WTC11 (cell line): ENCODE measurements around the gene DPYSL3. TPM values are rescaled to one million over a fixed set of nuclear protein-coding genes. Genes with fewer than 3 reads are reported as not detected.

Experiments used
- ATAC-seq: fragments of 200-7000 bp; cut with Tn5 transposase; 2 replicates; pipeline ENCODE4 v1.10.0; 2021; ENCODE audit warnings: mild to moderate bottlenecking, moderate library complexity
- CTCF ChIA-PET: fragments of 300-600 bp; sonication (Branson Sonifier 250); formaldehyde crosslinking; loops from one replicate; lab custom pipeline; 2021; ENCODE audit warnings: antibody characterized with exemption; lab: Charles Lee
- POLR2A ChIA-PET: fragments of 350-600 bp; sonication (Branson Sonifier 250); formaldehyde crosslinking; loops from one replicate; lab custom pipeline; 2021; ENCODE audit warnings: antibody characterized with exemption; lab: Charles Lee
- DNase-seq: peaks from one replicate; pipeline ENCODE4 v3.0.0; 2021; ENCODE audit warnings: low spot score
- H3K27ac Mint-ChIP-seq: 2 replicates; pipeline ENCODE4 v1.8.0; 2021; ENCODE audit warnings: mixed read lengths
- H3K27me3 Mint-ChIP-seq: 2 replicates; pipeline ENCODE4 v1.8.0; 2021; ENCODE audit warnings: low read depth, mild to moderate bottlenecking, moderate library complexity, mixed read lengths
- H3K36me3 Mint-ChIP-seq: 2 replicates; pipeline ENCODE4 v1.8.0; 2021; ENCODE audit warnings: mixed read lengths
- H3K4me1 Mint-ChIP-seq: 2 replicates; pipeline ENCODE4 v1.8.0; 2022; ENCODE audit warnings: mixed read lengths
- H3K4me3 Mint-ChIP-seq: 2 replicates; pipeline ENCODE4 v1.8.0; 2021; ENCODE audit warnings: mild to moderate bottlenecking, moderate library complexity, mixed read lengths
- H3K9me3 Mint-ChIP-seq: 2 replicates; pipeline ENCODE4 v1.8.0; 2021; ENCODE audit warnings: mixed read lengths
- ATF6 ChIP-seq: sonication (generic); formaldehyde crosslinking; IDR thresholded peaks from 2 replicates; pipeline ENCODE4 v1.8.1; 2023; ENCODE audit warnings: mild to moderate bottlenecking, missing genetic modification reagents
- CBFB ChIP-seq: sonication (generic); formaldehyde crosslinking; IDR thresholded peaks from 2 replicates; pipeline ENCODE4 v1.8.1; 2022; ENCODE audit warnings: mild to moderate bottlenecking, low read depth, missing genetic modification reagents
- CREB1 ChIP-seq: sonication (generic); formaldehyde crosslinking; IDR thresholded peaks from 2 replicates; pipeline ENCODE4 v1.8.0; 2023; ENCODE audit warnings: mild to moderate bottlenecking, missing genetic modification reagents
- CREM ChIP-seq: sonication (generic); formaldehyde crosslinking; IDR thresholded peaks from 2 replicates; pipeline ENCODE4 v1.8.1; 2022; ENCODE audit warnings: mild to moderate bottlenecking, missing genetic modification reagents, moderate library complexity
- E2F5 ChIP-seq: sonication (generic); formaldehyde crosslinking; IDR thresholded peaks from 2 replicates; pipeline ENCODE4 v1.8.1; 2022; ENCODE audit warnings: mild to moderate bottlenecking, moderate library complexity, missing genetic modification reagents
- FOXP1 ChIP-seq: sonication (generic); formaldehyde crosslinking; IDR thresholded peaks from 2 replicates; pipeline ENCODE4 v1.8.0; 2022; ENCODE audit warnings: missing genetic modification reagents, mild to moderate bottlenecking, moderate library complexity, borderline replicate concordance
- FOXP4 ChIP-seq: sonication (generic); formaldehyde crosslinking; IDR thresholded peaks from 2 replicates; pipeline ENCODE4 v1.8.0; 2022; ENCODE audit warnings: mild to moderate bottlenecking, missing genetic modification reagents
- GABPB1 ChIP-seq: sonication (generic); formaldehyde crosslinking; IDR thresholded peaks from 2 replicates; pipeline ENCODE4 v1.8.1; 2023; ENCODE audit warnings: mild to moderate bottlenecking, missing genetic modification reagents
- GRHL2 ChIP-seq: fragments of 250-450 bp; sonication (Bioruptor Pico); IDR thresholded peaks from 2 replicates; pipeline ENCODE4 v1.8.0; 2022; ENCODE audit warnings: mild to moderate bottlenecking, moderate library complexity; ENCODE audit not compliant: insufficient replicate concordance, severe bottlenecking
- GTF2I ChIP-seq: fragments of 250-450 bp; sonication (Bioruptor Pico); conservative IDR thresholded peaks from 2 replicates; pipeline ENCODE4 v1.4.0; 2021; ENCODE audit warnings: mild to moderate bottlenecking
- JAZF1 ChIP-seq: fragments of 250-450 bp; sonication (Bioruptor Pico); IDR thresholded peaks from 2 replicates; pipeline ENCODE4 v1.9.0; 2021; ENCODE audit warnings: moderate library complexity, mild to moderate bottlenecking, inconsistent platforms
- JUN ChIP-seq: sonication (generic); formaldehyde crosslinking; IDR thresholded peaks from 2 replicates; pipeline ENCODE4 v1.8.0; 2023; ENCODE audit warnings: mild to moderate bottlenecking, missing genetic modification reagents
- MXD4 ChIP-seq: fragments of 250-450 bp; sonication (Bioruptor Pico); IDR thresholded peaks from 2 replicates; pipeline ENCODE4 v1.8.0; 2021; ENCODE audit warnings: mild to moderate bottlenecking, moderate library complexity, borderline replicate concordance
- MYBL2 ChIP-seq: sonication (generic); formaldehyde crosslinking; IDR thresholded peaks from 2 replicates; pipeline ENCODE4 v1.8.1; 2023; ENCODE audit warnings: mild to moderate bottlenecking, moderate library complexity, missing genetic modification reagents
- NFYB ChIP-seq: sonication (generic); formaldehyde crosslinking; conservative IDR thresholded peaks from 2 replicates; pipeline ENCODE4 v1.8.0; 2022; ENCODE audit warnings: low read depth, missing genetic modification reagents
- NR1H2 ChIP-seq: sonication (generic); formaldehyde crosslinking; IDR thresholded peaks from 2 replicates; pipeline ENCODE4 v1.9.0; 2021; ENCODE audit warnings: mild to moderate bottlenecking, moderate library complexity, missing genetic modification reagents
- NR3C1 ChIP-seq: sonication (generic); formaldehyde crosslinking; conservative IDR thresholded peaks from 2 replicates; pipeline ENCODE4 v1.8.1; 2023; ENCODE audit warnings: low read depth, mild to moderate bottlenecking, missing genetic modification reagents
- RELA ChIP-seq: sonication (generic); formaldehyde crosslinking; IDR thresholded peaks from 2 replicates; pipeline ENCODE4 v1.8.1; 2022; ENCODE audit warnings: missing genetic modification reagents, mild to moderate bottlenecking, borderline replicate concordance
- TCF7 ChIP-seq: sonication (generic); formaldehyde crosslinking; IDR thresholded peaks from 2 replicates; pipeline ENCODE4 v1.8.0; 2022; ENCODE audit warnings: mild to moderate bottlenecking, low read depth, missing genetic modification reagents, moderate library complexity
- ZNF281 ChIP-seq: sonication (generic); formaldehyde crosslinking; IDR thresholded peaks from 2 replicates; pipeline ENCODE4 v1.8.0; 2023; ENCODE audit warnings: mild to moderate bottlenecking, missing genetic modification reagents
- total RNA-seq: library from RNA; stranded (reverse); gene quantifications from 3 replicates; pipeline ENCODE4 v1.2.3, GENCODE V29; 2021
- TF ChIP-seq, protein P1 (sequence below): fragments of 250-450 bp; sonication (Bioruptor Pico); IDR thresholded peaks from 2 replicates; pipeline ENCODE4 v1.9.0; 2021; ENCODE audit warnings: mild to moderate bottlenecking
- TF ChIP-seq, protein P2 (sequence below): fragments of 200-600 bp; IDR thresholded peaks from 2 replicates; pipeline ENCODE4 v1.8.0; 2022; ENCODE audit warnings: antibody characterized with exemption

The DPYSL3 gene
- total RNA-seq, 1 experiment from 2014 or later = 358 TPM

GRCh38 chr5:147426640-147427327 is 83.1 kb downstream of the DPYSL3 start:
- ChIA-PET POLR2A (no interaction called here), CTCF (interaction anchor here (1.0 kb wide), 1 partner anchor 150 kb away, joined by 3 read pairs; no protein-coding TSS in a partner anchor)
- no peaks in the 10 kb centered on the region for H3K9me3 Mint-ChIP-seq

GRCh38 chr5:147418613-147419012 is 91.3 kb downstream of the DPYSL3 start:
- H3K9me3 Mint-ChIP-seq = no peaks in the 10 kb centered on the region
- TF ChIP-seq RELA (CRISPR knock-in tag) (no peak), MYBL2 (no peak), ZNF281 (no peak), JAZF1 (CRISPR knock-in tag) (no peak), ATF6 (CRISPR knock-in tag) (no peak), E2F5 (CRISPR knock-in tag) (no peak)
- TF ChIP-seq, protein P1, sequence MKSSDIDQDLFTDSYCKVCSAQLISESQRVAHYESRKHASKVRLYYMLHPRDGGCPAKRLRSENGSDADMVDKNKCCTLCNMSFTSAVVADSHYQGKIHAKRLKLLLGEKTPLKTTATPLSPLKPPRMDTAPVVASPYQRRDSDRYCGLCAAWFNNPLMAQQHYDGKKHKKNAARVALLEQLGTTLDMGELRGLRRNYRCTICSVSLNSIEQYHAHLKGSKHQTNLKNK (CRISPR knock-in tag) = no peak
- TF ChIP-seq, all 79 proteins: peak for 0
- CTCF ChIA-PET = interaction anchor here (0.9 to 2.8 kb wide), 2 partner anchors 21 to 159 kb away, joined by 4 to 15 read pairs; no protein-coding TSS in a partner anchor
- Mint-ChIP-seq H3K36me3 (peaks cover 78% of the 10 kb centered on the region), H3K27ac (no peak overlapping the region), H3K4me1 (peaks cover 20% of the 10 kb centered on the region), H3K27me3 (no peaks in the 10 kb centered on the region), H3K4me3 (no peak overlapping the region)
- DNase-seq (no peak), ATAC-seq (no peak)
- POLR2A ChIA-PET = no interaction called here

More at GRCh38 chr5:147426640-147427327, 83.1 kb downstream of the DPYSL3 start:
- Mint-ChIP-seq H3K4me3 (no peak overlapping the region), H3K36me3 (peaks cover 49% of the 10 kb centered on the region), H3K27ac (0 out of 2 replicates have a peak overlapping the region, but pooled peaks have one; percentile 26), H3K27me3 (no peaks in the 10 kb centered on the region), H3K4me1 (peaks cover 40% of the 10 kb centered on the region)
- DNase-seq (no peak), ATAC-seq (no peak)
- TF ChIP-seq CREB1 (CRISPR knock-in tag) (no peak), JUN (CRISPR knock-in tag) (no peak), TCF7 (CRISPR knock-in tag) (no peak), NR1H2 (CRISPR knock-in tag) (no peak), GRHL2 (CRISPR knock-in tag) (no peak), GTF2I (CRISPR knock-in tag) (no peak), NFYB (no peak), FOXP1 (CRISPR knock-in tag) (no peak), FOXP4 (CRISPR knock-in tag) (no peak), ATF6 (CRISPR knock-in tag) (no peak), NR3C1 (CRISPR knock-in tag) (no peak), MXD4 (CRISPR knock-in tag) (no peak), CREM (no peak), CBFB (CRISPR knock-in tag) (no peak), GABPB1 (CRISPR knock-in tag) (no peak)
- TF ChIP-seq, protein P2, sequence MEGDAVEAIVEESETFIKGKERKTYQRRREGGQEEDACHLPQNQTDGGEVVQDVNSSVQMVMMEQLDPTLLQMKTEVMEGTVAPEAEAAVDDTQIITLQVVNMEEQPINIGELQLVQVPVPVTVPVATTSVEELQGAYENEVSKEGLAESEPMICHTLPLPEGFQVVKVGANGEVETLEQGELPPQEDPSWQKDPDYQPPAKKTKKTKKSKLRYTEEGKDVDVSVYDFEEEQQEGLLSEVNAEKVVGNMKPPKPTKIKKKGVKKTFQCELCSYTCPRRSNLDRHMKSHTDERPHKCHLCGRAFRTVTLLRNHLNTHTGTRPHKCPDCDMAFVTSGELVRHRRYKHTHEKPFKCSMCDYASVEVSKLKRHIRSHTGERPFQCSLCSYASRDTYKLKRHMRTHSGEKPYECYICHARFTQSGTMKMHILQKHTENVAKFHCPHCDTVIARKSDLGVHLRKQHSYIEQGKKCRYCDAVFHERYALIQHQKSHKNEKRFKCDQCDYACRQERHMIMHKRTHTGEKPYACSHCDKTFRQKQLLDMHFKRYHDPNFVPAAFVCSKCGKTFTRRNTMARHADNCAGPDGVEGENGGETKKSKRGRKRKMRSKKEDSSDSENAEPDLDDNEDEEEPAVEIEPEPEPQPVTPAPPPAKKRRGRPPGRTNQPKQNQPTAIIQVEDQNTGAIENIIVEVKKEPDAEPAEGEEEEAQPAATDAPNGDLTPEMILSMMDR = no peak
